SK-N-DZ (cell line): ENCODE data around the gene PWP1.

Experiments
- DNase-seq: peaks from one replicate; pipeline ENCODE4 v3.0.0-alpha.2; 2015; ENCODE audit warnings: low spot score

The PWP1 gene

GRCh38 chr12:107735763-107736162, 50.2 kb downstream of the PWP1 start:
- no peak for DNase-seq

- no peak for DNase-seq
These were observed 51.3 kb downstream of the PWP1 start for GRCh38 chr12:107736914-107737313.

GRCh38 chr12:107748472-107748871, 62.9 kb downstream of the PWP1 start:
- DNase-seq, result no peak

GRCh38 chr12:107749083-107749482, 63.5 kb downstream of the PWP1 start:
- no peak for DNase-seq

- DNase-seq, result no peak
These were observed 73.8 kb downstream of the PWP1 start for GRCh38 chr12:107759410-107759809.

- DNase-seq, result peak; percentile 28
These were observed 74.7 kb downstream of the PWP1 start for GRCh38 chr12:107760207-107760808.

- peak; percentile 91 for DNase-seq
These were observed 75.4 kb downstream of the PWP1 start, which contains the start of gene PRDM4 for GRCh38 chr12:107760809-107761501. Gene PRDM4, minus strand, starts transcription at chr12:107761137. Its CDS starts 622 bp downstream, at chr12:107760515.

GRCh38 chr12:107761502-107761904, 75.9 kb downstream of the PWP1 start:
- DNase-seq, result peak; percentile 21
